NCI-H526 treated with DMSO at 0.1 percent for 48 hours (cell line): ENCODE measurements around the gene HNF1A.
"Not testable (repeated sequence)": the region's sequence is repeated elsewhere in the genome, so short reads cannot be mapped to it uniquely, and the experiment has no call there.

ENCODE experiments used
- DNase-seq: peaks from one replicate; lab custom pipeline; 2025; lab: John Stamatoyannopoulos, UW

HNF1A gene

DNA sequence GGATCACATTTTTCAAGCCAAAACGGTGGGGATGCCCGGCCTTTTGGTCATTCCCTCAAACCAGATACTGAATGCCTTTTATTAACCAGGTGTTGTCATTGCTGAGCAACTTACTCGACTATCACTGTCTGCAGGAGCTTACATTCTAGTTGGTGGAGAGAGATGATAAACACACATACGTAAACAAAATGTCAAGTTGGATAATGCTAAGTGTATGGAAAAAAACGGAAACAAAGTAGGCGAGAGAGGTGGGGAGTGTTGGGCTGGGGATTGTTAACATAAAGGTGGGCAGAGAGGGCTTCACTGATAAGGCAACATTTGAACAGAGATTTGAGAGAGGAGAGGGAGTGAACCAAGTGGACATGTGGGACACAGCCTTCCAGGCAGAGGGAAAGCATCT is 33.5 kb downstream of the HNF1A start:
- no peak for DNase-seq

DNA sequence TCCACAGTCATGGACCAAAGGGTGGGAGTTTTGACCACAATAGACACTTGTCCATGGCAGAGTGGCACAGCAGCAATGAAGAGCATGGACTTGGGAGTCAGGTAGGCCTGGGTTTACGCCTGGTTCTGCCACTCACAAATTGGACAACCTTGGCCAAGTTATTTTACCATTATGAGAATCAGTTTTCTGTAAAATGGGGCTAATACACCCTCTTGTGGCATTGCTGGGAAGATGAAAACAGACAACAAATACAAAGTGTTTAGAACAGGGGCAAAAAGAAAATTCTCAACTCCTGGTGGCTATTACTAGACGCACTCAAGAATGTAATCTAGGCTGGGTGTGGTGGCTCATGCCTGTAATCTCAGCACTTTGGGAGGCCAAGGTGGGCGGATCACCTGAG is 35.4 kb downstream of the HNF1A start:
- DNase-seq = no peak

GRCh38 chr12:121015825-121016766 is 37.8 kb downstream of the HNF1A start, which contains the start of gene C12orf43:
Gene C12orf43 (minus strand): TSS chr12:121016487. CDS start chr12:121016474, 13 bp downstream.
- peak; percentile 87 for DNase-seq

DNA sequence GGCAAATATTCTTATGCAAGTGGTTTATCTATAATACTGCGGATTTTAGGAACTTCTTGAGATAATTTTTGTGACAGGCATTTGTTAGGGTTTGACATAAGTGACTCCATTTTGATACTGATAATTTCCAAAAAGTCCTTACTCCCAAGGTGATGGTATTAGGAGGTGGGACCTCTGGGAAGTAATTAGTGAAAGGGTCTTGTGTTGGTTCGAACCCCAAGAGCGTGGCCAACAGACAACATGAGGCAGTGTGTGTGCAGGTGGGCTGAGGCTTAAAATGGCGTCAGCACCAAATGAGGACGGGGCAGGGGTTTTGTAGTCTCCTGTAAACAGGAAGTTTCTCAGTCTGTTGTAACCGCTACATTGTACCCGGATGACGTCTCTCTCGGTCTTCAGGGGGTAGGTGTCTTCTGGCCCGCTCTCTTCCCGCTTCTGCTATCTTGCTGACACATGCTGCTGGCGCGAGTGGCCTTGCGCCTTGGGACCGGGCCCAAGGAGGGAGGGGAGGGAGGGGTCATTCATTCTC is 39.7 kb downstream of the HNF1A start:
- DNase-seq = no peak

GRCh38 chr12:121018860-121019617 is 40.7 kb downstream of the HNF1A start:
- DNase-seq = no peak

DNA sequence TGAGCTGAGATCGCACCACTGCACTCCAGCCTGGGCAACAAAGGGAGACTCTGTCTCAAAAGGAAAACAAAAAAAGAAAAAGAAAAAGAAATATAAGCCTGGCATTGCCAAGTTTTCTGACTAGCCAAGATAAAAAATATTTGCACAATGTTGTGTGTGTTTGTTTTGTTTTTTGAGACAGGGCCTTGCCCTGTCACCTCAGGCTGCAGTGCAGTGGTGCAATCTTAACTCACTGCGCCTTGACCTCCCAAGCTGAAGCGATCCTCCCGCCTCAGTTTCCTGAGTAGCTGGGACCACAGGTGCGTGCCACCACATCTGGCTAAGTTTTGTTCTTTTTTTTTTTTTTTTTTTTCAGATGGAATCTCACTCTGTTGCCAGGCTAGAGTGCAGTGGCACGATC is 43.4 kb downstream of the HNF1A start:
- DNase-seq = no peak

GRCh38 chr12:121022713-121023112 is 44.4 kb downstream of the HNF1A start:
- no peak for DNase-seq

- DNase-seq = no peak
Observed at GRCh38 chr12:121023799-121024198, 45.5 kb downstream of the HNF1A start.

DNA sequence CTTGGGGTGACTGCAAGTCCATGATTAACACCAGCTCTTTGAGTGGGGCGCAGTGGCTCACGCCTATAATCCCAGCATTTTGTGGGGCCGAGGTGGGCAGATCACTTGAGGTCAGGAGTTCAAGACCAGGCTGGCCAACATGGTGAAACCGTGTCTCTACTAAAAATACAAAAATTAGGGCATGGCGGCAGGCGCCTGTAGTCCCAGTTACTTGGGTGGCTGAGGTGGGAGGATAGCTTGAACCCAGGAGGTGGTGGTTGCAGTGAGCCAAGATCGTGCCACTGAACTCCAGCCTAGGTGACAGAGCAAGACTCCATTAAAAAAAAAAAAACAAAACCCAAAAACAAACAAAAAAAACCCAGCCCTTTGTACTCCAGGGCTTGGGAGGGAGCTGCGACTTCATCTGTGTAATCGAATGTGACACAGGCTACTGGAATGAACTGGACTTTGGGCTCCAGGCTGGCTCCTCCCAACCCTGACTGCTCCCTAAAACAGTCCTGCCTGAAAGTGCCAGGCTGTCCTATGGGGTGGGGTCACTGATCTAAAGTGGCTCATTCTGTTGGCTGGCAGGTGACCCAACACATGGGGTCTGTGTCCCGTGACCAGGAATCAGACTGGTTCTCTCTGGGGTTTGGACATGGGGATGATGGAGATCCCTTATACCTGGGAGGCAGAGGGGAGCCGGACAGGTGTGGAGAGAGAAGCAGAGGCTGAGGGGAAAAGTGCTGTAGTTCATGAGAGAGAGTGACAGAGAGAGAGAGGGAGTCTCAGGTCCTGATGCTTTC is 47.3 kb downstream of the HNF1A start:
- no peak for DNase-seq

- DNase-seq = no peak
Observed at GRCh38 chr12:121026274-121027045, 48.1 kb downstream of the HNF1A start.

- DNase-seq = no peak
Observed at GRCh38 chr12:121030576-121031212, 52.4 kb downstream of the HNF1A start.

GRCh38 chr12:121033625-121034349 is 55.4 kb downstream of the HNF1A start:
- DNase-seq = no peak

- no peak for DNase-seq
Observed at GRCh38 chr12:121034616-121035305, 56.4 kb downstream of the HNF1A start.

DNA sequence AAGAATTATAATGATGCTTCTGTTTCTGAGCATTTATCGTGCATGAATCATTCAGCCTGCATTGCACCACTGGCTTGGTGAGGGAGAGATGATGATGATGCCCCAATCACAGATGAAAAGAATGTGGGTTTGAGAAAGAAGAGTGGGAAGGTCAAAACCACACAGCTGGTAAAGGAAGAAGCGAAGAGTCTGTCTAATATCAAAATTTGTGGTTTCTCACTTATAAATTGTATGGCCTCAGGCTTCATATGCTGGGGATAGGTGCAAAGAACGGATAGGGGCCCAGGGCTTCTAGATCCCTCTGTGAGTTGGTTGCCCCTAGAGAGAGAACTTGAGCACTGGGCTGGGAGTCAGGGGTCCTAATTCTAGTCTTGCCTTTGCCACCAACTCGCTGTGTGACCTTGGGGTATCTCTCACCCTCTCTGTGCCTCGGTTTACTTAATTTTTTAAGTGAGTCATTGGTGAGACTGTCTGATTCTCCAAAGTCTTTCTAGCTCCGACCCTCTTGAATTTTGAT is 58.5 kb downstream of the HNF1A start:
- no peak for DNase-seq

- no peak for DNase-seq
Observed at GRCh38 chr12:121038861-121039668, 60.7 kb downstream of the HNF1A start, which contains the start of gene OASL. Gene OASL (minus strand): TSS chr12:121039246. CDS start chr12:121038971, 275 bp downstream.

GRCh38 chr12:121043067-121043466 is 64.7 kb downstream of the HNF1A start:
- no peak for DNase-seq

- not testable (repeated sequence) for DNase-seq
Observed at GRCh38 chr12:121047400-121047799, 69.1 kb downstream of the HNF1A start.

GRCh38 chr12:121048442-121048841 is 70.1 kb downstream of the HNF1A start:
- no peak for DNase-seq
